ENCODE measurements around the gene TTBK1. TPM values are rescaled to one million over a fixed set of nuclear protein-coding genes. Genes with fewer than 3 reads are reported as not detected.

The TTBK1 gene
- total and polyA plus RNA-seq, 4 donors = 0.05 to 0.31 (median 0.12) TPM

GRCh38 chr6:43293698-43294097 lies 50.4 kb downstream of the TTBK1 start:
- WGBS, 2 donors = 93% methylated on average over 3 of the region's 3 CpGs

GRCh38 chr6:43294536-43294935 lies 51.3 kb downstream of the TTBK1 start:
- Histone ChIP-seq H3K27me3 (ENCODE audit: control insufficient read depth in 3 of 3, insufficient read depth in 3 of 3, low read length in 2 of 3) (no peaks in the 10 kb centered on the region), H3K9me3 (ENCODE audit: control insufficient read depth in 4 of 4, insufficient read depth in 3 of 4, low read length in 3 of 4) (no peaks in the 10 kb centered on the region), H3K9ac (ENCODE audit: insufficient read depth in 1 of 2, low read length in 2 of 2) (no peak overlapping the region), H3K27ac (ENCODE audit: low read depth in 1 of 2, low read length in 1 of 2) (no peak overlapping the region), H3K36me3 (ENCODE audit: control insufficient read depth in 4 of 4, insufficient read depth in 4 of 4, low read length in 4 of 4) (no peaks in the 10 kb centered on the region), H3K4me1 (ENCODE audit: control insufficient read depth in 5 of 5, insufficient read depth in 5 of 5, low read length in 5 of 5) (no peaks in the 10 kb centered on the region), H3K4me3 (no peak overlapping the region)
- no peak for ATAC-seq (ENCODE audit: insufficient read depth, low FRiP score)
- TF ChIP-seq, protein P1, sequence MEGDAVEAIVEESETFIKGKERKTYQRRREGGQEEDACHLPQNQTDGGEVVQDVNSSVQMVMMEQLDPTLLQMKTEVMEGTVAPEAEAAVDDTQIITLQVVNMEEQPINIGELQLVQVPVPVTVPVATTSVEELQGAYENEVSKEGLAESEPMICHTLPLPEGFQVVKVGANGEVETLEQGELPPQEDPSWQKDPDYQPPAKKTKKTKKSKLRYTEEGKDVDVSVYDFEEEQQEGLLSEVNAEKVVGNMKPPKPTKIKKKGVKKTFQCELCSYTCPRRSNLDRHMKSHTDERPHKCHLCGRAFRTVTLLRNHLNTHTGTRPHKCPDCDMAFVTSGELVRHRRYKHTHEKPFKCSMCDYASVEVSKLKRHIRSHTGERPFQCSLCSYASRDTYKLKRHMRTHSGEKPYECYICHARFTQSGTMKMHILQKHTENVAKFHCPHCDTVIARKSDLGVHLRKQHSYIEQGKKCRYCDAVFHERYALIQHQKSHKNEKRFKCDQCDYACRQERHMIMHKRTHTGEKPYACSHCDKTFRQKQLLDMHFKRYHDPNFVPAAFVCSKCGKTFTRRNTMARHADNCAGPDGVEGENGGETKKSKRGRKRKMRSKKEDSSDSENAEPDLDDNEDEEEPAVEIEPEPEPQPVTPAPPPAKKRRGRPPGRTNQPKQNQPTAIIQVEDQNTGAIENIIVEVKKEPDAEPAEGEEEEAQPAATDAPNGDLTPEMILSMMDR (IDR thresholded peaks at IDR 0.05; ENCODE audit: control extremely low read depth, extremely low read depth) = no peak
- no peak for DNase-seq
- 84 to 89% methylated on average over 3 of the region's 3 CpGs for WGBS, 2 donors

More at GRCh38 chr6:43293698-43294097, 50.4 kb downstream of the TTBK1 start:
- Histone ChIP-seq H3K4me3 (no peak overlapping the region), H3K9me3 (ENCODE audit: control insufficient read depth in 4 of 4, insufficient read depth in 3 of 4, low read length in 3 of 4) (no peaks in the 10 kb centered on the region), H3K27me3 (ENCODE audit: control insufficient read depth in 3 of 3, insufficient read depth in 3 of 3, low read length in 2 of 3) (no peaks in the 10 kb centered on the region), H3K9ac (ENCODE audit: insufficient read depth in 1 of 2, low read length in 2 of 2) (no peak overlapping the region), H3K36me3 (ENCODE audit: control insufficient read depth in 4 of 4, insufficient read depth in 4 of 4, low read length in 4 of 4) (no peaks in the 10 kb centered on the region), H3K27ac (ENCODE audit: low read depth in 1 of 2, low read length in 1 of 2) (no peak overlapping the region), H3K4me1 (ENCODE audit: control insufficient read depth in 5 of 5, insufficient read depth in 5 of 5, low read length in 5 of 5) (no peaks in the 10 kb centered on the region)
- ATAC-seq (ENCODE audit: insufficient read depth, low FRiP score) (no peak), DNase-seq (no peak)
- TF ChIP-seq, protein P1 (IDR thresholded peaks at IDR 0.05; ENCODE audit: control extremely low read depth, extremely low read depth) = no peak

GRCh38 chr6:43295456-43295855 lies 52.2 kb downstream of the TTBK1 start:
- ATAC-seq (ENCODE audit: insufficient read depth, low FRiP score) = no peak
- WGBS, 2 donors = 88 to 100% methylated on average over 3 of the region's 3 CpGs
- TF ChIP-seq, protein P1 (IDR thresholded peaks at IDR 0.05; ENCODE audit: control extremely low read depth, extremely low read depth) = no peak

More at GRCh38 chr6:43295456-43295855, 52.2 kb downstream of the TTBK1 start:
- H3K27ac ChIP-seq (ENCODE audit: low read depth in 1 of 2, low read length in 1 of 2) = no peak overlapping the region
- no peak overlapping the region for H3K4me3 ChIP-seq
- no peaks in the 10 kb centered on the region for H3K9me3 ChIP-seq (ENCODE audit: control insufficient read depth in 4 of 4, insufficient read depth in 3 of 4, low read length in 3 of 4)
- H3K9ac ChIP-seq (ENCODE audit: insufficient read depth in 1 of 2, low read length in 2 of 2) = no peak overlapping the region
- no peaks in the 10 kb centered on the region for H3K36me3 ChIP-seq (ENCODE audit: control insufficient read depth in 4 of 4, insufficient read depth in 4 of 4, low read length in 4 of 4)
- no peaks in the 10 kb centered on the region for H3K27me3 ChIP-seq (ENCODE audit: control insufficient read depth in 3 of 3, insufficient read depth in 3 of 3, low read length in 2 of 3)
- no peak for DNase-seq
- no peaks in the 10 kb centered on the region for H3K4me1 ChIP-seq (ENCODE audit: control insufficient read depth in 5 of 5, insufficient read depth in 5 of 5, low read length in 5 of 5)

Measured in lung (tissue), 12 donors.